Uterus (tissue), 4 donors: ENCODE measurements around the gene GFOD2. TPM values are rescaled to one million over a fixed set of nuclear protein-coding genes. Genes with fewer than 3 reads are reported as not detected.

ENCODE experiments used
- DNase-seq, 2 donors: peaks; one replicate each; pipeline ENCODE4 v3.0.0-alpha.2; 2019 to 2020
- H3K27ac ChIP-seq, 2 donors: fragments of 200-600 bp; sonication (generic); 1 replicate in 1 of 2; 2 replicates in 1 of 2; pipeline ENCODE4 v1.5.1; 2016 to 2018
- H3K27me3 ChIP-seq, 2 donors: fragments of 200-600 bp; sonication (generic); one replicate each; pipeline ENCODE4 v1.5.1; 2018 to 2019; ENCODE audit warnings: control low read depth in 1 of 2
- H3K36me3 ChIP-seq, 2 donors: fragments of 200-600 bp; sonication (generic); one replicate each; pipeline ENCODE4 v1.5.1; 2019; ENCODE audit warnings: control low read depth in 1 of 2
- H3K4me1 ChIP-seq, 2 donors: fragments of 200-600 bp; sonication (generic); one replicate each; pipeline ENCODE4 v1.5.1; 2018 to 2019; ENCODE audit warnings: control low read depth in 1 of 2
- H3K4me3 ChIP-seq, 2 donors: fragments of 200-600 bp; sonication (generic); 1 replicate in 1 of 2; 2 replicates in 1 of 2; pipeline ENCODE4 v1.5.1; 2018 to 2019; ENCODE audit warnings: mild to moderate bottlenecking in 1 of 2
- H3K9me3 ChIP-seq, 2 donors: fragments of 200-600 bp; sonication (generic); one replicate each; pipeline ENCODE4 v1.5.1; 2019; ENCODE audit warnings: control low read depth in 1 of 2
- CTCF ChIP-seq, 4 experiments: fragments of 200-600 bp in 2 of 4; fragments of 450-650 bp in 2 of 4; sonication (generic) in 2 of 4; IDR thresholded peaks; one replicate each; pipeline ENCODE4 v1.5.1; 2016 to 2019; ENCODE audit warnings: antibody characterized with exemption in 4 of 4, mild to moderate bottlenecking in 2 of 4, moderate library complexity in 1 of 4
- POLR2A ChIP-seq, 2 donors: fragments of 450-650 bp; IDR thresholded peaks; one replicate each; pipeline ENCODE4 v1.6.1; 2016; ENCODE audit warnings: antibody characterized with exemption in 2 of 2, mild to moderate bottlenecking in 1 of 2, moderate library complexity in 1 of 2
- intact Hi-C: fragments of 100-400 bp; cut with DNase I; formaldehyde crosslinking; loops from one replicate; pipeline ENCODE4 v1.15.1; 2023; ENCODE audit warnings: low total_unique reads
- total RNA-seq, 4 donors: library from RNA; depleted of rRNA in 3 of 4; stranded (reverse); fragments of >200 nt in 3 of 4; gene quantifications; one replicate each; pipeline versions ENCODE4 v1.1.0 to v1.2.4, GENCODE V29; 2014 to 2023
- donor health status: DM: yes; HTN: yes; CAD: no.

GFOD2 gene
- total RNA-seq, 4 donors from 2014 or later: 11.0 to 28.5 (median 26.3) TPM

- no peak for TF ChIP-seq POLR2A (IDR thresholded peaks at IDR 0.05)
- TF ChIP-seq CTCF (IDR thresholded peaks at IDR 0.05): no peak
- Histone ChIP-seq H3K9me3 (no peaks in the 10 kb centered on the region), H3K27ac (no peak overlapping the region), H3K36me3 (no peaks in the 10 kb centered on the region), H3K27me3 (no peaks in the 10 kb centered on the region), H3K4me3 (no peak overlapping the region), H3K4me1 (no peaks in the 10 kb centered on the region)
- no peak for DNase-seq
- intact Hi-C loops: no loop called here
These were observed 14.8 kb upstream of the GFOD2 start for GRCh38 chr16:67733734-67734470.

GRCh38 chr16:67731753-67732095 is 12.6 kb upstream of the GFOD2 start:
- no peak for DNase-seq
- H3K36me3 ChIP-seq: no peaks in the 10 kb centered on the region
- H3K4me3 ChIP-seq: no peak overlapping the region
- no peaks in the 10 kb centered on the region for H3K4me1 ChIP-seq
- no peaks in the 10 kb centered on the region for H3K27me3 ChIP-seq
- TF ChIP-seq CTCF (IDR thresholded peaks at IDR 0.05) (no peak), POLR2A (IDR thresholded peaks at IDR 0.05) (no peak)
- H3K9me3 ChIP-seq: no peaks in the 10 kb centered on the region
- intact Hi-C loops: no loop called here
- H3K27ac ChIP-seq: no peak overlapping the region

- no peak overlapping the region for H3K4me3 ChIP-seq
- no peak for DNase-seq
- H3K27me3 ChIP-seq: no peaks in the 10 kb centered on the region
- TF ChIP-seq POLR2A (IDR thresholded peaks at IDR 0.05) (no peak), CTCF (IDR thresholded peaks at IDR 0.05) (no peak)
- intact Hi-C loops: no loop called here
- no peaks in the 10 kb centered on the region for H3K36me3 ChIP-seq
- no peaks in the 10 kb centered on the region for H3K4me1 ChIP-seq
- no peak overlapping the region for H3K27ac ChIP-seq
- H3K9me3 ChIP-seq: no peaks in the 10 kb centered on the region
These were observed 12.1 kb upstream of the GFOD2 start for GRCh38 chr16:67731071-67731752.

- DNase-seq: no peak
These were observed 11.2 kb upstream of the GFOD2 start for GRCh38 chr16:67730326-67730725.

More at GRCh38 chr16:67730326-67730725, 11.2 kb upstream of the GFOD2 start:
- H3K36me3 ChIP-seq: no peaks in the 10 kb centered on the region
- no peak overlapping the region for H3K4me3 ChIP-seq
- no peak for TF ChIP-seq CTCF (IDR thresholded peaks at IDR 0.05)
- TF ChIP-seq POLR2A (IDR thresholded peaks at IDR 0.05): no peak
- no peaks in the 10 kb centered on the region for H3K27me3 ChIP-seq
- H3K4me1 ChIP-seq: no peaks in the 10 kb centered on the region
- intact Hi-C loops: no loop called here
- H3K9me3 ChIP-seq: no peaks in the 10 kb centered on the region
- no peak overlapping the region for H3K27ac ChIP-seq
